Middle frontal gyrus (tissue), 1 donor: ENCODE results near the gene RAD21L1.

Experiments used
- DNase-seq: peaks from one replicate; pipeline ENCODE4 v3.0.0-alpha.2; 2015; ENCODE audit warnings: low spot score; ENCODE audit errors: extremely low spot score

RAD21L1 gene

DNA sequence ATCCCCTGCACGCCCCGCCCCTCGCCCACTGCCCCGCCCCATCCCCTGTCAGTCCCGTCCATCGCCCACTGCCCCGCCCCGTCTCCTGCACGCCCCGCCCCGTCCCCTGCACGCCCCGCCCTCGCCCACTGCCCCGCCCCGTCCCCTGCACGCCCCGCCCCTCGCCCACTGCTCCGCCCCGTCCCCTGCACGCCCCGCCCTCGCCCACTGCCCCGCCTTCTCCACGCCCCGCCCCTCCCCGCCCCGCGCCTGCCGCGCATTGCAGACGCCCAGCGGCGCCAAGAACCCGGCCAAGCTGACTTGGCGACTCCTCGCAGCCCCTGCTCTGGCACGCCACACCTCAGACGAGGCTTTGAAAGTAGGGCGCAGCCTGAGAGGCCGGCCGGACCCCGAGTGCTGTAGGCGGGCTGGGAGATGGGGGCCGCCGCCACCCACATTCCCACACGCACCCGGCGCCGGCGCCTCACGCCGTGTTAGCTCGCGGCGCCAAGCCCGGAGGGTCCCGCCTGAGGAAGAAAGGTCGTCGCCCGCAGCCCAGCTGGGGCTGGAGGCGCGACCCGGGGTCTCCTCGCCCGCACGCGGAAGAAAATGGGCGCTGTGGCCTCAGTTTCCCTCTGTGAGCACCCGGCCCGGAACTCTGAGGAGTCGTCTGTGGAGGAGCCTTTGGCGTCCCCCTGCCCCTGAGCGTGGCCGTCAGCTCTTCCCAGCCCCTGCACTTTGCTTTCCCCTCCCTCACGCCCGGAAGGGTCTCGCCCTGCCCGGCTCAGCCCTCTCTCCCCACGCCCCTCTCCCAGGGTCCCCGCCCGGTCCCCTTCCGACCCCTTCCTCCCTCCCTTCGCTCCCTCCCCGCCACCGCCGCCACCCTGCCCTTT is at the start of gene RAD21L1:
Gene RAD21L1 (plus strand): TSS at position 262 of the 872 bp plus-strand sequence. CDS start 2,410 bp downstream, outside the sequence.
- no peak for DNase-seq

DNA sequence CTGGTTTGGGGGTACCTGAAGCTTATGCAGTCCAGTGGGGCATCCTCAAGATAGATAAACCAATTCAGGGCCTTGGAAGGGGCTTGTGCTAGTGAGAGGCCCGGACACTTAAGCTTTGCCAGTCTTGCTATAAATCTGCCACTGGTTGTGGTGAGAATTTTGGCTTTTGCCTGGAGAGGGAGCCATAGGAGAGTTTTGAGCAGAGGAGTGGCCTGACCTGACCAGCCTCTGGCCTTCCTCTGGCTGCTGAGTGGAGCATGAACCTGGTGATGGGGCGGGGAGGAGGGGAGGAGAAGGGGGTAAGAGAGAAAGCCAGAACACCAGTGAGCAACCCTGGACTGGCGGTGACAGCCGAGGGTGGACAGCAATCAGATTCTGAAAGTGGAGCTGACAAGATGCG is 48.2 kb upstream of the RAD21L1 start:
- no peak for DNase-seq

DNA sequence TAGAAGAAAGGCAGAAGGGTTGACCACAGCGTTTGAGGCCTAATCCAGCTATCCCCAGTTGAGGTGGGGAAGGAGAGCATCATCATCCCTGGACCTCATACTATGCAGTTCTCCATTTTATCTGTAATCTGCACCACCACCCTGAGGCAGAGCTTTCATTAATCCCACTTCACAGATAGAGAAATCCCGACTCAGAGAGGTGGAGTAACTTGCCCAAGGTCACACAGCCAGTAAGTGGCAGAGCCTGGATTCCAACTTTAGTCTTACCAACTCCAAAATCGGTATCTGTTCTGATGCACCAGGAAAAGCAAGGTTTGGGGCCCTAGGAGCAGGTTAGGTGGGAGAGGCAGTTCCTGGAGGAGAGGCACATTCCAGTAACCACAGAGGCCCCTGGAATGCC is 47.7 kb upstream of the RAD21L1 start:
- DNase-seq: no peak

DNA sequence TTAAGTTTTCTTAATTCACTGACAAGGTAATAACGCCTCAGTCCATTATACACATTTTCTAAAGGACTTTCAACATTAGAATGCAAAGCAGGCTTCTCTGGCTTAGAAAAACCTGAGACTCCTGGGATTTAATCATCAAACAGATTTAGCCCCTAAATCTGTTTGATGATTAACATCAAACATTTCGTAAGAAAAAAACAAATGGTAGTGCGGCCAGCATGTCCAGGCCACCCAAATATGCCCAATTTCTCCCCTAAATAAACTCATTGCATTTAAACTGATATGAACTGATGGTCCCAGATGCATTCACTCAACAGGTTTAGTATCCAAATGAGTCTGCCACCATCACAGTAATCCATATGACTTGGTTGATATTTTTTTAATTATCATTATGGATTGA is 47.2 kb upstream of the RAD21L1 start:
- no peak for DNase-seq

DNA sequence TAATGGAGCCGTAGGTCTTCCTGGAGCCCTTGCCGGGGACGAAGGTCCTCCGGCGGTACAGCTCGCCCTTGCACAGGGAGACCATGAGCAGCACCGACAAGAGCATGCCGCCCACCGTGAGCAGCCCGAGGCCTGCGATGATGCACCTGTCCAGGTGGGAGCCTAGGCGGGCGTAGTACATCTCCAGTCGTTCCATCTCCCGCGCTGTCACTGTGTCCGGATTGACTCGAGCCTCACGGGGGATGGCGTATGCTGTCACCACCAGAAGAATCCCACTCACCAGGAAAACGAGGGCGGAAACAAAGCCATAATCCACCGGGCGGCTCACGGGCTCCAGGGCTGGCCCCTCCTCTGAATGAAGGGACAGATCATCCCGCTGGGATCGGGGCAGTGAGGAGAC is 44.9 kb upstream of the RAD21L1 start:
- DNase-seq: no peak

DNA sequence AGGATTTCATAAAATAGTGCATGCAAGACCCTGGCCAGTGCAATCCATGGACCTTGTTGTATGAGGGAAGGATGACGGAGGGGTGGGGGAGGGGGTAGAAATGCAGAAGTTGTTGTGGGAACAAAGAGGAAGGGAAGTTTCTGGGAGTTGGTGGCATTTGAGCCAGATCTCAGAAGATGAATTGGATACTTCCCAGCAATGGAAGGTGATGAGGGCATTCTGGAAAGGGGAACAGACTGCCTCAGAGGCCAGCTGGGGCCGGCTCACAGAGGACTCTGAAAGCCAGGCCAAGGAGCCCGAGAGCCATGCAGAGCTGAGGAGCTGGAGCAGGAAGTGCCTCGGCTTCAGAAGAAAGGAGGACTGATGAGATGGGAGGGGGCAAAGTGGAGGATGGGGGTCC is 43.7 kb upstream of the RAD21L1 start:
- DNase-seq: no peak

DNA sequence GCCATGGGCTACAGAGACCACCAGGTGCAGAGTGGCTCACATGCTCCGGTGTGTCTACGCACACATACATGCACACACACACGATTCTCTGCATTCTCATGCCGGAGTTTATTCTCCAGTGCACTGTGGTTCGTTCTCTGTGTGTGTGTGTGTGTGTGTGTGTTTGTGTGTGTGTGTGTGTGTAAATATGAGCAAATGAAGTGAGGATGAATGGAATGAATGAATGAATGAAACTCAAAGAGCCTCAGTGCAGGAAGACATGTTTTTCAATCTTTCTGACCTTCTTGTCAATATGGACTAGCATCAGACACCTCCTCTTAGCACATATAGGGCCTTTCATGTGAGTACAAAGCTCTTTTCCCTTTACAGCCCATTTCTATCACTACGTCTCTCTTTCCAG is 42.7 kb upstream of the RAD21L1 start:
- DNase-seq: no peak

DNA sequence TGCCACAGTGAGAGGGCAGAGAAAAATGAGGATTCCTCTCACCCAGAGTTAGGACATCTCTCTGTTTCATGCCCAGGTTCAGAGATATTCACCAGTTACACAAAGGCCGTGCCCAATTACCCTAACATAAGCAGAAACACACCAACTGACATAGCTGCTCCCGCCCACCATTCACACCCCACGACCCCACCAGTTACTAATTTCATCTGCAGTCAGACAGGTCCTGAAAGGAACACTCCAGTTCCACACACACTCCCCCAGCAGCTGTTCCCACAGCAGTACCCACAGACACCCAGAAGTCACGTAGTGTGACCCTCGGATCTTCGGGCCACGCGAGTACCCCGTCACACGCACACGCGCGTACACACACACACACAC is 41.6 kb upstream of the RAD21L1 start:
- DNase-seq: no peak

DNA sequence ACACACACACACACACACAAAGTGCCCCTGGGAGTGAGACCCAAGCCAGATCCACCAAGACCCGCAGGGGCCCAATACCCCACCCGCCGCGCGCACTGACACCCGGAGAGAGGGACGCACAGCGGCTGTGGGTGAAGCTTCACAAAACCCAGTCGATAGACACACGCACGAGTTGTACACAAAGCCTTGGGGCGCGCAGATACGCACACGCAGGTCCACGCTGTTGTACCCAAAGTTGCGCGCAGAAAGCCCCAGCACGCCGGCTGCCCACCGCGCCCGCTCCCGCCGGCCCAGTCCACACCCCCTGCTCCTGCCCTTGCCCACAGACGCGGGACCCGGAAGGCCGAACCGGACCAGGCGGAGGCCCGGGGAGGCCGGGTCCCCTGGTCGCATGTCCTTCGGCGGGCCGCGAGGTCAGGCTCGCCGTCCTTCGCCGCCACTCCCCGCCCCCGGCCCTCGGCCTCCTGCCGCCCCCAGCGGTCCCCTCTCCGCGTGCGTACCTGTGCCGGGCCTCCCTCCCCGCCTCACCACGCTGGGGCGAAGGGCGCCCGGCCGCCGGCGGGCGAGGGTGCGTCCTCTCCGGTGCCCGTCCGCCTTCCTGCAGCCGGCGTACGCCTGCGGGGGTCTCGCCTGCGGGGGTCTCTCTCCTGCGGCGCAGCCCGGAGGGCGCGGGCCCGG is 41.1 kb upstream of the RAD21L1 start, which contains the start of gene TMEM74B:
Gene TMEM74B (minus strand): TSS at position 344 of the 678 bp plus-strand sequence. CDS start 1,180 bp downstream, outside the sequence.
- no peak for DNase-seq

DNA sequence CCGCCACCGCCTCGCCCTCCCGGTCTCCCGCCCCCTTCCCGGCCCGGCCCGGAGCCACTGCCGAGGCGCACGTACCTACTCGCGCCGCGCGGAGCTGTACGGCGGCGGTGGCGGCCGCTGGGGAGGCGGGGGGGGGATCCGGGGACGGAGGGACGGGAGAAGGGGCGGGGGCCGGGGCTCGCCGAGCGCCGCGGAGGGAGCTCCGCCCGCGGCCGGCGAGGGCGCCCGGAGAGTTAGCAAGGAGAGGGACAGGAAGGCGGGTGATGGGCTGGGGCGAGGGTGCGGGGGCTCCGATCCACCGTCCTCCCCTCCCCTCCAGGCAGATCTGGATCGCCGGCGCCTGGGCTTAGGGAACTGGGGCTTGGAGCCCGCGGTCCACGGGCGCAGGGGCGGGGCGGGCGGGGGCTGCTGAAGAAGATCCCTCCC is 40.5 kb upstream of the RAD21L1 start:
- no peak for DNase-seq

DNA sequence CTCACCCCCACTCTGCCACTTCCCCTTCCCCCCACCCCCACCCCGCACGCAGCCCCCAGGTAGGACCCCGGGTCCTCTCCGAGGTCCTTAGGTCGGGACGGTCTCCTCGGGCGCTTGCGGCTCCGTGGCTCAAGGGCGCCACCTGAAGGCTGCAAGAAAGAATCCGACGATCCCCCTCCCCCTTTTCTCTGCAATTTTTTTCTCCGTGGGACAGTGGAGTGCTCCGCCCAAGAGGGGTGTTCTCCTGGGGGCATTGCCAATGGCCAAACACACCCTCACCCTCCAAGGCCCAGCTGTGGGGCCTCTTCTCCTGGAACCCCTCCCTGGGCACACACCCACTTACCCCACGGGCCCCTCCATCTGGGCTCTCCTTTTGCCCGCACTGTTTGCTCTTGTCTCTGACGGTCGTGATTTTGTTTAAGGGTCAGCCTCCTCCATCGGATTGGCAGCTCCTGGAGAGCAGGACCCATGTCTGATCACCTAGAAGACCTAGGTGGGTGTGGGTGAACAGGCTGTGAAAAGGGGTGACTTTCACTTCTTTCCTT is 40.0 kb upstream of the RAD21L1 start:
- DNase-seq: no peak

DNA sequence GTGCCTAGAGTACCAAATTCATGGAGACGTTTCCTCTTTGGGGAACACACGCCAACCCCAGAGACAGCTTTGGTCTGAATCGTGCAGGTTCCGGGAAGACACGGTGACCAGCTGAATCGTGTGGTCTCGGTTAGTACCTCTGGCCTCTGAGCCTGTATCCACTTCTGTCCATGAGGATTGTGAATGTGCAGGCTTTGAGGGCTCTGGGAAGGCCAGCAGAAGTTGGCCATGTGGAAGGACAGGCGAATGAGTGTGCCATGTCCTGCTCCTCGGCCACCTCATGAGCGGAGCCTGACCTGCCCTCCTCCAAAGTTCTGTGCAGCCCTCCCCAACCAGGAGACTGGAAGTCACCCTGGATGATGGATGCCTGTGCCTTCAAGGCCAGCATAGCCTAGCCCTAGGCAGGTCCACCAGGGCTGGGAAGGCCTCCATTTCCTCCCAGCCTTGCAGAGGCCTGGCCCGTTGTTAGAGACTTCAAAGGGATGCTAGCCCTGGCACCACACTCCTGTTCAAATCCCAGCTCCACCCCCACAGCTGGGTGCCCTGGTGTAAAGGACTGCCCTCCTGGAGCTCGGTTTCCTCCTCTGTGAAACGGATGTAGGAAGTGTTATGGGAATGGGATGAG is 39.4 kb upstream of the RAD21L1 start:
- DNase-seq: no peak

DNA sequence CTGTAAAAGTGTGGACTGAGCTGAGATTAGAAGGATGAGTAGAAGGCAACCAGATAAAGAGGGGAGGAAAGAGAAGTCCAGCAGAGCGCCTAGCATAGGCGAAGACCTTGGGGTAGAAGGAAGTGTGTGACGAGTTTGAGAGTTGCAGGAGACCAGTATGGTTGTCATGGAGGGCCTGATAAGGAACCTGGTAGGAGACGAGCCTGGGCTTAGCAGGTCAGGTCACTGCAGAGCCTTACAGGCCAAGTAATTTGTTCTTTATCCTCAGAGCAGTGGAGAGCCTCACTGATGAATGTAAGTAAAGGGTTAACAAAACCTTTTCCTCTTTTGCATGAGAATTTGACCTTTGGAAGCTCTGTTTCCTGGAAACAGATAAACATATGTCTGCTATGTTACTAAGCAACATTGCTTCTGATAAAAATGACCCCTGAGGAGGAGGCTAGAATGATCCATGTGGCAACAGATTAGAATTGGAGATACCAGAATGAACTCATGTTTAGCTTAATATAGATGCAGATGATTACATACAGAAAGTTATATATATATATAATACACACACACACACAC is 38.2 kb upstream of the RAD21L1 start:
- no peak for DNase-seq

DNA sequence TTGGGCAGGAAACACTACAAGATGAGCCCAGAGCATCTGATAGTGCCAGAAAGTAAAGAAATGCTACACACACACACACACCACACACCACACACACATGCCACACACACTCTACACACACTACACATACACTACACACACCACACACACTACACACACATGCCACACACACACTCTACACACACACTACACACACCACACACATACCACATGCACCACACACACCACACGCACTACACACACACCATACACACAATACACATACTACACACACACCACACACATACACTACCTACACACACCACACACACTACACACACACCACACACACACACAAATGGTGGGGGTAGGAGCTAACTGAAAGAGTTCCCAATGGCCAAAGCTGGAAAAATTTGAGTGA is 37.5 kb upstream of the RAD21L1 start:
- no peak for DNase-seq

DNA sequence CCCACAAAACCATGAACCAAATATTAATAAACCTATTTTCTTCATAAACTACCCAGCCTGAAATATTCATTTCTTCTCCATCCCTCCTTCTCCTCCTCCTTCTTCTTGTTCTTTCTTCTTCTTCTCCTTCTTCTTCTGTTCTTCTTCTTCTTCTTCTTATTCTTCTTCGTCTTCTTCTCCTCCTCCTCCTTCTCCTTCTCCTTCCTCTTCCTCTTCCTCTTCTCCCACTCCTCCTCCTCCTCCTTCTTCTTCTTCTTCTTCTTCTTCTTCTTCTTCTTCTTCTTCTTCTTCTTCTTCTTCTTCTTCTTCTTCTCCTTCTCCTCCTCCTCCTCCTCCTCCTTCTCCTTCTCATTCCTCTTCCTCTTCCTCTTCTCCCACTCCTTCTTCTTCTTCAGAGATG is 36.0 kb upstream of the RAD21L1 start:
- no peak for DNase-seq

DNA sequence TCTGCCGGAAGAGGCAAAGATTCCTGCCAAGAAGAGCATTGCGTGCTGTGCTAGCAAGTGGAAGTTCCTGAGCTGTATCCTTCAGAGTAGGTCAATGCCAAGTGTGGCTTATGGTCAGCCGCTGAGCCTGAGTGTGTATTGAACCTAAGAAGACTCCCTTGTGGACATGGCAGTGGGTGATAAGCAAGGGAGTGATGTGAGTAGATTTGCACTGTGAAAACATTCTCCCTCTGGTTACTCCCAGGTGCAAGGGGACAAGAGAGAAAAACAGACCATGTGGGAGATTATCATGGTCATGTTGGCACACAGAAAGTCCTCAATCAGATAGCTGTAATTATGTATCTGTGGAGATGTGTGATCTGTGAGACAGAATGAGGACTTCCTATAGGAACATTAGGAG is 35.0 kb upstream of the RAD21L1 start:
- no peak for DNase-seq

DNA sequence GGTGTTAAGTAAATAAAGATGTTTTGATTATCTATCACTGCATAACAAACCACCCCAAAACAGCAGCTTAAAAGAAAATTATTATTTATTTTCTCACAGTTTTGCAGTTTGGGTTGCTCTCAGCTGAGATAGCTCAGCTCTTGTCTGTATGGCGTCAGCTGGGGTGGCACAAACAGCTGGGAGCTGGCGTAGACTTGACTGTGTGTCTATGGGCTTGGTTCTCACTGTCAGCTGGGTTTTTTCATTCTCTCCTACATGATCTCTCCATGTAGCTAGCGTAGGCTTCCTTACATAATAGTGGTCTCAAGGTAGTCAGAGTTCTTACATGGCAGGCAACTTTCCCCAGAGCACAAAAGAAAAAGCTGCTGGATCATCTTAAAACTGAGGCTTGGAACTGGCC is 34.5 kb upstream of the RAD21L1 start:
- no peak for DNase-seq

DNA sequence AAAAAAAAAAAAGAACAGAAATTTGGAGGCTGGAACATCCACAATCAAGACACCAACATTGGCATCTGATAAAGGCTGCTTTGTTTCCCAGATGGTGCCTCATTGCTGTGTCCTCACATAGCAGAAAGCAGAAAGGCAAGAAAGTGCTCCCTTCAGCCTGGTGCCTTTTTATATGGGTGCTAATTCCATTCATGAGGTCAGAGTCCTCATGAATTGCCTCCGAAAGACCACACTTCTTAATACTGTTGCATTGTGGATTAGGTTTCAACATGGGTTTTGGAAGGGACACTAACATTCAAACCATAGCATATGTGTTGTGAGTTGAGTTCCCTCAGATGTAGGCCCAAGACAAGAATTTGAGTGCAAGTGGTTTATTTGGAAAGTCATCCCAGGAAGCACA is 30.6 kb upstream of the RAD21L1 start:
- DNase-seq: no peak

DNA sequence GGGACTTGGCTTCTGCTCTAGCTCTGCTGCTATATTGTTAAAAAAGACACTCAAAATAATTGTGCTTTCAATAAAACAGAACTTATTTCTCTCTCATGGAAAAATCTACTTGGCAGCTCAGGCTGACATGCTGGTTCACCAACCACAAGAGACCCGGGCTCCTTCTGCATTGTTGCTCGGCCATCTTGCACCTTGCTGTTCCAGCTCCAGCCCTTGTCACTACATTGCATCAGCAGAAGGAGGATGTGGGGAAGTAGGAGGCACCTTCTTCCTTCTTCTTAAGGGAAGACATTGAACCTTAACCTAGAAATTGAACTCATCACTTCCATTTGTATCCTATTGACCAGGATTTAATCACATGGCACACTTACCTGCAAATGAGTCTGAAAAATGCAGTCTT is 29.2 kb upstream of the RAD21L1 start:
- no peak for DNase-seq

DNA sequence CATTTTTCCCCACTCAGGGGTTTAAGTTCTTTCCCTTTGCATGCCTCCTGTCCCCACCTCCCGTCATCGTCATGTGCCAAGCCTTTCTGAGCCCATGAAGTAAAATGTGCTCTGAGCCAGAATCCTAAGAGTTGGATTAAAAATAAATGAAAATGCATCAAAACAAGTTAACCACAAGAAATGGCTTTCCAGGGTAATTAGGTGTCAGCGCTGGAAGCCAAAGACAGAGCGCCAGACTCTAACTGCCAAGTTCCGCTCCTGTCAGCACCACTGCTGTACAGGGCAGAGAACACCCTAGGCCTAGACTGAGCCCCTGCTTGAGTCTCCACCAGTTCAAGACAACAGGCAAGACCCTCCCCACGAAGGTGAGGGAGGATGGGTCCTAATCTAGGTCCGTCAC is 28.0 kb upstream of the RAD21L1 start:
- DNase-seq: no peak

DNA sequence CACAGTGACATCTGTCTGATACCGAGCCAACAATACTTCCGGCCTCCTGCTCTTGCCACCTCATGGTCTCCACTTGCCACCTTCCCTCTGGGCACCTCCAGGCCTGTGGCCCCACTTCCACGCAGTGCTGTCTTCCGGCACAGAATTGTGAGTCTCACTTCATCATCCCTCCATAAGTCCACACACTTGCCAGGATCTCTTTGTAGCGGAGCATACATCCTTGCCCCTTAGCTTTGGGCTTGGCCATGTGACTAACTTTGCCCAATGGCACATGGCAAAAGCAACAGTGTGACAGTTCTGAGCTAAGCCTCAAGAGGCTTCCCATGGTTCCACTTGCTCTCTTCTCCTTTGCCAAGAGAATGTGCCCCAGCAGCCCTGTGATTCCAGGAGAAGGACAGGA is 27.1 kb upstream of the RAD21L1 start:
- no peak for DNase-seq
